AG04449 (cell line): ENCODE results near the gene SYT1.

ENCODE experiments used
- CTCF ChIA-PET: fragments of 350-600 bp; formaldehyde crosslinking; extraction: SDS; loops from one replicate; lab custom pipeline; 2021; ENCODE audit warnings: antibody characterized with exemption; lab: Yijun Ruan, JAX
- POLR2A ChIA-PET: fragments of 400-600, 350-600 bp; formaldehyde crosslinking; extraction: SDS; loops from one replicate; lab custom pipeline; 2020; ENCODE audit warnings: antibody characterized with exemption, inconsistent platforms; lab: Yijun Ruan, JAX
- DNase-seq: peaks from one replicate; pipeline ENCODE4 v3.0.0-alpha.2; 2010; ENCODE audit warnings: low read depth, low spot score
- H3K4me3 ChIP-seq: 2 replicates; pipeline ENCODE4 v1.5.1; 2011; ENCODE audit warnings: low read depth, mild to moderate bottlenecking, control low read depth, low read length
- TF ChIP-seq, protein P1 (sequence below): IDR thresholded peaks from one replicate; pipeline ENCODE4 v1.5.1; 2011; ENCODE audit warnings: mild to moderate bottlenecking, moderate library complexity, low read length, control low read depth, inconsistent platforms; ENCODE audit not compliant: insufficient read depth; ENCODE audit errors: missing control alignments

SYT1 gene

GRCh38 chr12:79381248-79382208 lies 517.0 kb downstream of the SYT1 start:
- DNase-seq, result no peak
- ChIA-PET CTCF (interaction anchor here (1.1 to 1.4 kb wide), 2 partner anchors 15 to 27 kb away, joined by 3 to 4 read pairs; no protein-coding TSS in a partner anchor), POLR2A (no interaction called here)
- TF ChIP-seq, protein P1, sequence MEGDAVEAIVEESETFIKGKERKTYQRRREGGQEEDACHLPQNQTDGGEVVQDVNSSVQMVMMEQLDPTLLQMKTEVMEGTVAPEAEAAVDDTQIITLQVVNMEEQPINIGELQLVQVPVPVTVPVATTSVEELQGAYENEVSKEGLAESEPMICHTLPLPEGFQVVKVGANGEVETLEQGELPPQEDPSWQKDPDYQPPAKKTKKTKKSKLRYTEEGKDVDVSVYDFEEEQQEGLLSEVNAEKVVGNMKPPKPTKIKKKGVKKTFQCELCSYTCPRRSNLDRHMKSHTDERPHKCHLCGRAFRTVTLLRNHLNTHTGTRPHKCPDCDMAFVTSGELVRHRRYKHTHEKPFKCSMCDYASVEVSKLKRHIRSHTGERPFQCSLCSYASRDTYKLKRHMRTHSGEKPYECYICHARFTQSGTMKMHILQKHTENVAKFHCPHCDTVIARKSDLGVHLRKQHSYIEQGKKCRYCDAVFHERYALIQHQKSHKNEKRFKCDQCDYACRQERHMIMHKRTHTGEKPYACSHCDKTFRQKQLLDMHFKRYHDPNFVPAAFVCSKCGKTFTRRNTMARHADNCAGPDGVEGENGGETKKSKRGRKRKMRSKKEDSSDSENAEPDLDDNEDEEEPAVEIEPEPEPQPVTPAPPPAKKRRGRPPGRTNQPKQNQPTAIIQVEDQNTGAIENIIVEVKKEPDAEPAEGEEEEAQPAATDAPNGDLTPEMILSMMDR, result no peak
- no peak overlapping the region for H3K4me3 ChIP-seq

GRCh38 chr12:79384551-79384950 lies 520.0 kb downstream of the SYT1 start:
- TF ChIP-seq, protein P1, result no peak
- POLR2A ChIA-PET, result no interaction called here
- no peak overlapping the region for H3K4me3 ChIP-seq
- no peak for DNase-seq
- CTCF ChIA-PET, result interaction anchor here (1.7 to 2.4 kb wide), 2 partner anchors 10 to 12 kb away, joined by 3 to 7 read pairs; no protein-coding TSS in a partner anchor

- TF ChIP-seq, protein P1, result no peak
- no peak for DNase-seq
- POLR2A ChIA-PET, result no interaction called here
- no peak overlapping the region for H3K4me3 ChIP-seq
- CTCF ChIA-PET, result interaction anchor here (1.1 kb wide), 1 partner anchor 11 kb away, joined by 3 read pairs; no protein-coding TSS in a partner anchor
Observed at GRCh38 chr12:79388011-79388410, 523.4 kb downstream of the SYT1 start.

- no peak for DNase-seq
- CTCF ChIA-PET, result no interaction called here
- POLR2A ChIA-PET, result no interaction called here
- H3K4me3 ChIP-seq, result no peak overlapping the region
- TF ChIP-seq, protein P1, result no peak
Observed at GRCh38 chr12:79393842-79394241, 529.3 kb downstream of the SYT1 start.

- TF ChIP-seq, protein P1, result no peak
- POLR2A ChIA-PET, result no interaction called here
- no peak overlapping the region for H3K4me3 ChIP-seq
- DNase-seq, result no peak
- CTCF ChIA-PET, result interaction anchor here (0.5 to 2.2 kb wide), 2 partner anchors 10 to 1366 kb away, joined by 3 to 11 read pairs; no protein-coding TSS in a partner anchor
Observed at GRCh38 chr12:79397609-79398008, 533.0 kb downstream of the SYT1 start.

DNA sequence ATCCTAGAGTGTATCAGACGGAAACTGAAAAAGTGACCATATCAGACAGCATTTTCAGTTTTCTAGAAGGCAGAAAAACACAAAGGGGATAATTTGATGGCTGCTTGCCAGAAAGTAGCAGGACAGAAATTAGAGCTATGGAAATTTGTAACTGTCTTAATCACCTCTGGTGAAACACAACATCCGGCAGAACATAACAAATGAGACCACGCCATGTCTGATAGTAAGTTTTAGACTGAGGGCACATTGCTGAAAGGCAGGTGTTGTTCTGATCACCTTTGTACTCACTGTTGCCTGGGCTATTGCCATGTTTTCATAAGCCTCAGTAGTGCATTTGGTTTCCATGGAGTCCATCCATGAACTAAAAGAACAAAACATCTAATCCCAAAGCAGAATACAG lies 535.9 kb downstream of the SYT1 start:
- POLR2A ChIA-PET, result no interaction called here
- H3K4me3 ChIP-seq, result no peak overlapping the region
- TF ChIP-seq, protein P1, result no peak
- CTCF ChIA-PET, result no interaction called here
- DNase-seq, result no peak
